ENCODE measurements around the gene FBXW9.

DNA sequence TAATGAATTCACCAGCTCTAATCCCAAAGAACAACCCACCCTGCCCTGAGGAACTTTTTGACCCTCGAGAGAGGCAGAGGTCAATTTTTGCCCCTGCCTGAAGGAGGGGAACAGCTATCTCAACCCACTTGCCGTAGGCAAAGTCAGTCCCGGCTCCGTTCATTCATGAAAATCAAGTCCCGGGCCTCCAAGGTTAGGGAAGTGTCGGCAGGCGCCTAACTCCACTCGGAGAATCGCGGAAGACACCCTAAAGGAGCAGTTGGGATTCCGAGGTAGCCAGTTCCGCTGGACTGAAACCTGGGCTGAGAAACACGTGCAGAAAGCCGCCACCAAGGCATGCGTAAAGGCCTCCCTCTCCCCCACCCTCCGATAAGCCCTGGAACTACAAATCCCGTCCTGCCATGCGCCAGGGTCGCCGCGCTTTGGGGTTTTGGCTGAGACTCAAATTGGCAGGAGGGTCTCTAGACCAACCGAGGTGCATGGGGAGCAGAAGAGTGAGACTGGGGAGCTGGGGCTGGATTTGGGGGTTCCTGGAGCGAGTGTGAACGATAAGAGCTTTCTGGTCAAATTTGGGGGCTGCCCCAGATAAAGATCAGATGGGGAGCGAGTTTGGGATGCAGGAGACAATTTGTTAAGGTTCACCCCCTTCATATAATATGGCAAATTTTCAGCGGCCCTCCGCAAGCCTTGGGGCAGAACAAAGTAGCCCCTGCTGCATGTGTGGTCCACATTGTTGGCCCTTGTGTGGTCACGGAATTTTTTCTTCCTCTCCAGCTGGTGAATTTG lies 27.4 kb upstream of the FBXW9 start, which contains the start of gene TNPO2:
- TF ChIP-seq, protein P1, sequence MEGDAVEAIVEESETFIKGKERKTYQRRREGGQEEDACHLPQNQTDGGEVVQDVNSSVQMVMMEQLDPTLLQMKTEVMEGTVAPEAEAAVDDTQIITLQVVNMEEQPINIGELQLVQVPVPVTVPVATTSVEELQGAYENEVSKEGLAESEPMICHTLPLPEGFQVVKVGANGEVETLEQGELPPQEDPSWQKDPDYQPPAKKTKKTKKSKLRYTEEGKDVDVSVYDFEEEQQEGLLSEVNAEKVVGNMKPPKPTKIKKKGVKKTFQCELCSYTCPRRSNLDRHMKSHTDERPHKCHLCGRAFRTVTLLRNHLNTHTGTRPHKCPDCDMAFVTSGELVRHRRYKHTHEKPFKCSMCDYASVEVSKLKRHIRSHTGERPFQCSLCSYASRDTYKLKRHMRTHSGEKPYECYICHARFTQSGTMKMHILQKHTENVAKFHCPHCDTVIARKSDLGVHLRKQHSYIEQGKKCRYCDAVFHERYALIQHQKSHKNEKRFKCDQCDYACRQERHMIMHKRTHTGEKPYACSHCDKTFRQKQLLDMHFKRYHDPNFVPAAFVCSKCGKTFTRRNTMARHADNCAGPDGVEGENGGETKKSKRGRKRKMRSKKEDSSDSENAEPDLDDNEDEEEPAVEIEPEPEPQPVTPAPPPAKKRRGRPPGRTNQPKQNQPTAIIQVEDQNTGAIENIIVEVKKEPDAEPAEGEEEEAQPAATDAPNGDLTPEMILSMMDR (IDR thresholded peaks at IDR 0.05): no peak
- TF ChIP-seq POLR2A (IDR thresholded peaks at IDR 0.05): no peak
